NCI-H2029 (cell line): ENCODE results near the gene GREM2.

ENCODE experiments used
- DNase-seq: peaks from one replicate; lab custom pipeline; 2025; lab: John Stamatoyannopoulos, UW

The GREM2 gene

DNA sequence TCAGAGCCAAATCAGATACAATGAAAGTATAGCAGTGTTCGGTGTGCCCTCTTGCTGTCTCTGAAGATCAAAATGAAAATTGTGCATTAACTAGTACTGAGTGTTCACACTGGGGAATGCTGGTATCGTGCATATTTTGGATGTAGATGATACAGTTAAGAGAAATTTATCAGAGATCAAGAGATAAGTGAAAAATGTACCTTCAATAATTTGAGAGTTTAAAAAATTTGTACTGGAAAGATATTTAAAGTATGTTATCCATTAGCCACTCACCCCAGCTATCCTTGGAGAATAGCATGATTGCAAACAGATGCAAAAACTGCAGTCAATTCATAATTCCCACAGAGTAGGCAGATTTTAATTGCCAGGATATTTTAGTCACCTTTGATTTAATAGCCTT is 56.4 kb downstream of the GREM2 start:
- no peak for DNase-seq

- no peak for DNase-seq
Measured at GRCh38 chr1:240553351-240553750, 58.6 kb downstream of the GREM2 start.

- no peak for DNase-seq
Measured at GRCh38 chr1:240539769-240540414, 72.1 kb downstream of the GREM2 start.

GRCh38 chr1:240538776-240539430 is 73.1 kb downstream of the GREM2 start:
- no peak for DNase-seq

DNA sequence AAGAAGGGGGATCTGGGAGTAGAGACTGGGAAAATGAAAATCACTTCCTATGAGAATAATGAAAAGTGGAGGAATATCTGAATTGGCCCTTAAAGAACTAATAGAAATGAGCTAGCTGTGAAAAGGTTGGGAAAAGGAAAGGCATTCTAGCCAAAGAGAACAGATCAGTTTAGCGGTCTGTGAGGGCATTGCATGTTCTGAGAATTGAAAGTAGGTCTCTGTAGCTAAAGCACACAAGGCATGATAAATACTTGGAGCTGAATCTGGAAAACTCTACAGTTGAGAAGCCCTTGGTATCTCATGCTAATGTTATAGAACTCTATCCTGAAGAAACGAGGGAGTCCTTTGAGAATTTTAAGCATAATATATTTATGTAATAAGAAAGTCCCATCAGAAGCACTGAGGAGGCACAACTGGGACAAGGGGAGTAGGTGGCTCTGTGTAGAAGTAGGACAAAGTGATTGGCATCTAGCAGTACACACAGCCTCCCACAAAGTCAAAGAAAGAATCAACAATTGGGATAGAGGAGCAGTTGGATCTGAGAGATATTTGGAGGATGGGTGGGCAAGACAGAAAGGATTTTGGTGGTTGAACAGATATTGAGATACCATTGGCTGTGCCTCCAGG is 78.7 kb downstream of the GREM2 start:
- no peak for DNase-seq

DNA sequence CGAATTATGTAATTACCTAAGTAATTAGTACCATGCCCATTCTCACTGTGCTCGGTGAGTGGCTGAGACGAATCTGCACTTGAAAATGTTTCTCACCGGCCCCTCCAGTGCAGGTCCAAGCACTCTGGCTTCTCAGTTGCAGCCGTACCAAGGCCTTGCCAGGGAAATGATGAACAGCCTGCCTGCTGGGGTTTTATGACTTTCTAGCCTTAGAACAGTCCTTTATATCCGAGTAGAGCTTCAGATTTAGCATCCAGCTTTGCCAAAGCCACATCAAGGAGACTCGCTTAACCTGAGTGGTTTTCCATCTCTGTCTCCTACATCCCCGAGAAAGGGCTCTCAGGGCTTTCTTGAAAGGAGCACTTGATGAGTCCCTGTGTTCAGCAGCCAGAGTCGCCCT is 83.4 kb downstream of the GREM2 start:
- no peak for DNase-seq

DNA sequence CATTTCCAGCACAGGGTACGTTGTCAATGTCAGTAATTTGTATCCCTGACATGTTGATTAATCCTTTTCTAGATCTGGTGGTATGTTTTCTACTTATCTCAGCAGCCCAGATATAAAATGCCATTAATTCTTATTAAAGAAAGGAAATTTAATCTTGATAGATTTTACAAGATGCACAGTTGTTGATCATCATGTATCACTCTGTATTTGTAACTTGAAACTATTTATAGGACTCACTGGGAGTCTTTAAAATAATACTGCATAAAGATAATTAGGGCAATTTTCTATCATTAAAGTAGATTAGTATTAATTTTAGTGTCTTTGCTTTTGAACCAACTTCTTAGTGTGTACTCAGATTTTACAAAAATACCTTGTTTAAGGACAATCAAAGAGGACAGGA is 84.9 kb downstream of the GREM2 start:
- DNase-seq, result no peak

- DNase-seq, result no peak
Measured at GRCh38 chr1:240526312-240526711, 85.6 kb downstream of the GREM2 start.

DNA sequence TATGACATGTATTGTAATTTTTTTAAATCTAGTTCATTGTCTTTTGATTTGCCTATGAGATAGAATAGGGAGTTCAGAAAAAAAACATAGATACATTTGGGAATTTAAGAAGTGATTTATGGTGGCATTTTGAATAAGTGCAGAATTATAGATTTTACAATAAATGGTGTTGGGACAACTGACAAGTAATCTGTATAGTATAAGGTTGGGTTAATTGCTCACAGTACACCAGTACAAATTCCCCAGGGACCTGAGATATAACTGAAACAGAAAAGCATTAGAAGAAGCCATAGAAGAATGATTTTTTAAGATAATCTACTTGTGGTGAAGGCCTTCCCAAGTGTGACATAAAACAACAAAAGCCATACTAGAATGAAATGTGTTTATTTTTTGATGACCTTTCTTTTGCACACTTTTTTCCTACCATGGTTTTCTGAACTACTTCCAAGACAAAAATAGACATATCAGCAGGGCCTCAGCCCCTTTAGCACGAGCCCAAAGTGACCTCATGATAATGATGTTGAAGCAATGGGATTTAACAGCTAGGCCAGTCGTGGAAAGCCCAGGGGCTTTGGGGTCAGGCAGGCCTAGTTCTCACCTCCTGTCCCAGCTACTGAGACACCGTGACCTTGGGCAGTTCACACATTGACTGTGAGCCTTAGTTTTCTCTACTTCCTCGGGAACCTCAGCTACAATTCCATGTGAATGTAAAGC is 87.4 kb downstream of the GREM2 start:
- DNase-seq, result no peak

- DNase-seq, result no peak
Measured at GRCh38 chr1:240522122-240522822, 89.7 kb downstream of the GREM2 start.

DNA sequence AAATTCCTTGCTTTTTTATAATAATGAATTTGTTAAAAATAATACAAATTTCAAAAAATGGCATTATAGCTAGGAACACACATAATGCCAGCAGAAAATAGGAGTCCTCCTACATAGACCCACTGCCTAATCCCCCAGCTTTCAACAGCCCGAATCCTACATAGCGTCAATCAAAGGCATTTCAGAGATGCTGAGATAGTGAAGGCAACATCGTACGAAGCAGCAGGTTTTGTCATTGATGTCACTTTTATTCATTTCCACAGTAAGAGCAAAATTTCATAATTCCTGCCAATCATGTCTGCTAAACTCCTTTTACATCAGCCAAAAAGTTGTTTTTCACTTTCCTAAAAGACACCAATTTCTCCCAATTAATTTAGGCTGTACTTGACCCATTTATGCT is 94.1 kb downstream of the GREM2 start:
- DNase-seq, result no peak

- DNase-seq, result no peak
Measured at GRCh38 chr1:240516069-240516468, 95.9 kb downstream of the GREM2 start.

GRCh38 chr1:240515505-240515904 is 96.5 kb downstream of the GREM2 start:
- no peak for DNase-seq

GRCh38 chr1:240511789-240512188 is 100.2 kb downstream of the GREM2 start:
- DNase-seq, result no peak

DNA sequence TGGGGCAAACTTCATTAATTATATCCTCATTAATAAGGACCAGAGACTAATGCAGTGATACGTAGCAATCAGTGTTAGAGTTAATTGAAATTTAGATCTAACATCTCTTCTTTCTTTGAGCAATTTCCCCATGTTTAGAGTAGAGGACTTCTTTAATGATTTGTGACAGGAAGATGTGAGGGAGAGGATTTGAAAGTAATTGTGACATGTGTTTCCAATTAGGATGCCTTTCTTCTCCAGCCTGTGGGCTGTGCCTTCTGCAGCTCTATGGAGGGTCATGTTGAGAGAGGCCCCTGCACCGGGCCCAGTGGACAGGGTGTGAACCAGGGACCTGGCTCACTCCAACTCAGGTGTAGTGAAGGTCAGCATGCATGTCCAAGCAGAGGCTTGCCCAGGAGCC is 103.0 kb downstream of the GREM2 start:
- DNase-seq, result no peak

DNA sequence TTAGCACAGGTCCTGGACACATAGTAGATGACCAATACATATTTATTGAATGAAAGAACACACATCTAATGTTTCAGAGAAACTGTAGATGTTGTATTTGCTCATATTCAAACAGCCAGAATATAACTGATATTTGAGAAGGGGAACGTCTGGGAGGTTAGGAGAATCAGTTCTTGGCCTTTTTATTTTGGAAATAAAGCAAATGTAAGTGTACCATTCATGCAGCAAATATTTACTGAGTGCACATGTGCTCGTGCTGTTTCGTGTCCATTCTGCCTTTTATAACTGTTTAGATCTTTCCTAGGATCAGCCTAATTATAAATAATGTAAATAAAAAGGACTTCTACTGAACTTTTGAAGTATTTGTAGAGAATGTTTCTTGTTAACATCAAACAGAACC is 103.8 kb downstream of the GREM2 start:
- no peak for DNase-seq

DNA sequence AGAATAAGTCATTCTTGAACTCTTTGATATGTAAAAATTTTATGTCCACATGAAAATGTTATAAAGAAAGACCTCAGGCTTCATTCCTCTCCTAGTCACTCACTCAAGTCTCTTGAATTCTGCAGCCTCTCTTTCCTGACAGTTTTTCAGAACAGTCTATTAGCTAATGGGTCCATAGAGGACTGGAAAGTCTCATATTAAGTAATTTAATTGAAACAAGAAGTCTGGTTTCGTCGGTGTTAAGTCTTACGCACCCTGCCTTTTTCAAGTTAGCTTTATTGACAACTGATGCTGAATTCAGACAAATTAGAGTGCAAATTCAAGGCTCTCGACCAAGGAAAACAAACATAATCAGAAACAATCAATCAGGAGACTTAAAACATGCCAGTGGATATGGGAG is 105.8 kb downstream of the GREM2 start:
- no peak for DNase-seq

DNA sequence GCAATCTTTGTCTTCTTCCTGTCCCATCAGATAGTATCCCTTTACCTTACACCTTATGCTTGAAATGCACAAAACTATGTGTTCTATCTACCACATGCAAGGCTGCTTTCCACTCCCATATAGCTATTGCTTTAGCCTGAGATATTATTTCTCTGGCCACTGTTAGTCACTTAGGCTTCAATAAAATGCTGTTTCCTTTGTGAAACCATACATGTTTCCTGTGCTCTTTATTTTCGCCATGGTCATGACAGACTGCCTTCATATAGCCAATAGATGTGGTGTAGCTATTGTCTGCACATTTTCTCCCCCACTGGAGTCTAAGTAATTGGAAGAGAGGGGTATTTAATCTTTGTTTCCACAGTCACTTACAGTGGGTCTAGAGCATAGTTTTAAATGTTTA is 108.4 kb downstream of the GREM2 start:
- no peak for DNase-seq

DNA sequence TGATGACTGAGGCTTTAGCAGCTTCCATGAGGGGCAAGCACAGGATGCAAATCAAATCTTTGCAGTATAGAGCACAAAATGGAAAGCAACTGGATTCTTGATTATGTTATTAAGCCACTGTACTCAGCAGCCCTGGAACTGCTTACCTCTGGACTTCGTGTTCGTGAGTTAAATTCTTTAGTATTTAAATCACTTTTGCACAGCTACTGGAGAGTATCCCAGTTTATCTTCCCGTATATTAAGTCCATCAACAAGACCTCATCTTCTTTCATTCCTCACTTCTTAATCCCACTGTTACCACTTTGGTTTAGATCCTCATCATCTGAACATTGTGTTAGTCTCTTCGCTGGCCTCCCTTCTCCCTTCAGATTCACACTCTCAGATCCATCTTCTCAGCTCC is 108.9 kb downstream of the GREM2 start:
- no peak for DNase-seq

GRCh38 chr1:240501115-240501514 is 110.8 kb downstream of the GREM2 start:
- no peak for DNase-seq

DNA sequence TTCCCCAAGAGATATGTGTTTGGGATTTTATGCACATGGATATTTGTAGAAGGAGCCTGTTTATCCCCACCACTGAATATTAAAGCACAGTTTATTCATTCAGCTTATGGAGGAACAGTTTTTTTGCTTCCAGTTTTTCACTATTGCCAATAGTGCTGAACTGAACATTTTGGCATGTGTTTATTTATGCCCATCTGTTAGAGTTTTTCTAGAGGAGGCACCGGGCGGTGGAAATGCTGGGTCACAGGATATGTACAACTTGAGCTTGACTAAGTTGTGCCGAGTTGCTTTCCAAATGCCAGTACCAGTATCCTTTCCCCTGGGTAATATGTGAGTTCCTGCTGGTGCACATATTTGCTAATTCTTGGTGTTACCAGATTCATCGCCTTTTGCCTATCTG is 111.3 kb downstream of the GREM2 start:
- DNase-seq, result no peak

GRCh38 chr1:240499012-240499411 is 112.9 kb downstream of the GREM2 start:
- DNase-seq, result no peak
